Measurements from ENCODE around the gene CTNNA1.

DNA sequence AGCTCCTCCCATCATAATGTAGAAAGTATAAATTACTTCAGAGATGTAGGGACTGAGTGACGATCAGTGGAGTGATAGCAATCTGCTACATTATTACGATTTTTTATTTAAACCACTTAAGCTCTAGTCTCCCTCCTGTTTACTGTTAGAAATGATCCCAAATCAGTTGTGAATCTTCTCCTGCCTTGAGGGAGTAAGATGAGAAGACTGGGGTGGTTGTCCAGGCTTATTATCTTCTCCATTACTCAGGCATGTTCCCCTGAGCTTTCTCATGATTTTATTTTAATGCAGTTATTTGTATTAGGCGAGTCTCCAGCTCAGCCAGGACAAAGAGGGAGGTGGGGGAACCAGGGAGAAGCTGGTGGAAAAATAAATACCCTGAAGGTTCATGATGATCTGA lies 48.2 kb upstream of the CTNNA1 start:
- TF ChIP-seq POLR2AphosphoS5 (IDR thresholded peaks at IDR 0.05; ENCODE audit: insufficient read depth in 1 of 2, low read depth in 1 of 2) (no peak), CTCF (IDR thresholded peaks at IDR 0.05) (no peak), POLR2A (IDR thresholded peaks at IDR 0.05) (no peak)
